ENCODE measurements around the gene EXOC3L4. TPM values are rescaled to one million over a fixed set of nuclear protein-coding genes. Genes with fewer than 3 reads are reported as not detected.
A peak's percentile ranks its signal among the peaks of the same experiment; 100 is the strongest.

The EXOC3L4 gene
- total RNA-seq, 1 experiment from 2014 or later = 1.4 TPM

DNA sequence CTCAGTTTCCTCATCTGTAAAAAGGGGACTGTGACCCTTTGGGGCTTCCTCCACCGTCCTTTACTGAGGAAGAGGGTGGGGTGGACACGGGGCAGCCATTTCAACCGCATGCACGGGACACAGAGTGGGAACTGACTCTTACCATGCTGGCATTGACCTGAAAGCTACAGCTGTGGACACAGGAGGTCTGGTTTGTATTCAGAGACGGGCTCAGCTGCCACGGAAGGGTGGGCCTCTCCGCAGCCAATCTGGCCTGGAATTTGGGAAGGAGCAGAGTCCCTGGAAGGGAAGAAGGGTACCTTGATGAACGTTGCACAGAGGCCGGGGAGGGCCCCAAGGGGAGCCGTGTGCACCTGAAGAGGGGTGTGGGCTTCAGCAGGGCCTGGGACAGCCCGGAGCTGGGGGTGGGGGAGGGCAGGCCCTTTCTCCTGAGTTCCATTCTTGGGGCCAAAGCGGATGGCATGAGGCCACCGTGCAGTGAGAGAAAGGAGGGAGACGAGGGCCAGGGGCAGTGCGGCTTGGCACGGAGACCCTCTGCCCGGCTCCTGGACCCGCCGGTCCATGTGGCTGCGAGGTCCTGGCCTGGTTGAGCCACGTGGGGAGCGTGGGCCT is 43.3 kb downstream of the EXOC3L4 start:
- ChIA-PET CTCF (interaction anchor here (0.6 to 0.9 kb wide), 2 partner anchors 11 to 33 kb away, joined by 3 read pairs; no protein-coding TSS in a partner anchor), POLR2A (ENCODE audit: unreplicated experiment) (no interaction called here)
- H3K4me1 ChIP-seq (ENCODE audit: insufficient read depth, low read length) = peaks cover 23% of the 10 kb centered on the region
- ATAC-seq = no peak
- H3K27ac ChIP-seq (ENCODE audit: low read length) = peak overlapping the region; percentile 96
- H3K27me3 ChIP-seq (ENCODE audit: low read length) = no peaks in the 10 kb centered on the region
- H3K9me3 ChIP-seq (ENCODE audit: low read length) = no peaks in the 10 kb centered on the region
- H3K4me2 ChIP-seq (ENCODE audit: low read length) = 0 out of 2 replicates have a peak overlapping the region, but pooled peaks have one; percentile 80
- H3K79me2 ChIP-seq (ENCODE audit: low read length) = no peaks in the 10 kb centered on the region
- no peaks in the 10 kb centered on the region for H3F3A ChIP-seq (ENCODE audit: low read length, unreplicated experiment)
- no peak overlapping the region for H3K4me3 ChIP-seq (ENCODE audit: low read length)
- no peaks in the 10 kb centered on the region for H4K20me1 ChIP-seq (ENCODE audit: low read length)
- no peak for DNase-seq
- peaks cover 22% of the 10 kb centered on the region for H3K36me3 ChIP-seq (ENCODE audit: low read depth, low read length)
- BruUV-seq (replicated peaks) = no TSS peak
- no peaks in the 10 kb centered on the region for H3K9me2 ChIP-seq (replicated peaks; ENCODE audit: low read length)
- intact Hi-C loops (cut with micrococcal nuclease) = no loop called here
- 0 out of 2 replicates have a peak overlapping the region, but pooled peaks have one; percentile 4 for H3K9ac ChIP-seq (ENCODE audit: low read length)
- TF ChIP-seq EZH2 (IDR thresholded peaks at IDR 0.05; ENCODE audit: low read length, unreplicated experiment) = no peak
- TF ChIP-seq, protein P1, sequence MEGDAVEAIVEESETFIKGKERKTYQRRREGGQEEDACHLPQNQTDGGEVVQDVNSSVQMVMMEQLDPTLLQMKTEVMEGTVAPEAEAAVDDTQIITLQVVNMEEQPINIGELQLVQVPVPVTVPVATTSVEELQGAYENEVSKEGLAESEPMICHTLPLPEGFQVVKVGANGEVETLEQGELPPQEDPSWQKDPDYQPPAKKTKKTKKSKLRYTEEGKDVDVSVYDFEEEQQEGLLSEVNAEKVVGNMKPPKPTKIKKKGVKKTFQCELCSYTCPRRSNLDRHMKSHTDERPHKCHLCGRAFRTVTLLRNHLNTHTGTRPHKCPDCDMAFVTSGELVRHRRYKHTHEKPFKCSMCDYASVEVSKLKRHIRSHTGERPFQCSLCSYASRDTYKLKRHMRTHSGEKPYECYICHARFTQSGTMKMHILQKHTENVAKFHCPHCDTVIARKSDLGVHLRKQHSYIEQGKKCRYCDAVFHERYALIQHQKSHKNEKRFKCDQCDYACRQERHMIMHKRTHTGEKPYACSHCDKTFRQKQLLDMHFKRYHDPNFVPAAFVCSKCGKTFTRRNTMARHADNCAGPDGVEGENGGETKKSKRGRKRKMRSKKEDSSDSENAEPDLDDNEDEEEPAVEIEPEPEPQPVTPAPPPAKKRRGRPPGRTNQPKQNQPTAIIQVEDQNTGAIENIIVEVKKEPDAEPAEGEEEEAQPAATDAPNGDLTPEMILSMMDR (conservative IDR thresholded peaks at IDR 0.05; ENCODE audit: low read depth, low read length) = no peak
- no peak for TF ChIP-seq EZH2phosphoT487 (IDR thresholded peaks at IDR 0.05; ENCODE audit: borderline replicate concordance, low read length)
- no peak overlapping the region for H2AFZ ChIP-seq (ENCODE audit: low read length)

DNA sequence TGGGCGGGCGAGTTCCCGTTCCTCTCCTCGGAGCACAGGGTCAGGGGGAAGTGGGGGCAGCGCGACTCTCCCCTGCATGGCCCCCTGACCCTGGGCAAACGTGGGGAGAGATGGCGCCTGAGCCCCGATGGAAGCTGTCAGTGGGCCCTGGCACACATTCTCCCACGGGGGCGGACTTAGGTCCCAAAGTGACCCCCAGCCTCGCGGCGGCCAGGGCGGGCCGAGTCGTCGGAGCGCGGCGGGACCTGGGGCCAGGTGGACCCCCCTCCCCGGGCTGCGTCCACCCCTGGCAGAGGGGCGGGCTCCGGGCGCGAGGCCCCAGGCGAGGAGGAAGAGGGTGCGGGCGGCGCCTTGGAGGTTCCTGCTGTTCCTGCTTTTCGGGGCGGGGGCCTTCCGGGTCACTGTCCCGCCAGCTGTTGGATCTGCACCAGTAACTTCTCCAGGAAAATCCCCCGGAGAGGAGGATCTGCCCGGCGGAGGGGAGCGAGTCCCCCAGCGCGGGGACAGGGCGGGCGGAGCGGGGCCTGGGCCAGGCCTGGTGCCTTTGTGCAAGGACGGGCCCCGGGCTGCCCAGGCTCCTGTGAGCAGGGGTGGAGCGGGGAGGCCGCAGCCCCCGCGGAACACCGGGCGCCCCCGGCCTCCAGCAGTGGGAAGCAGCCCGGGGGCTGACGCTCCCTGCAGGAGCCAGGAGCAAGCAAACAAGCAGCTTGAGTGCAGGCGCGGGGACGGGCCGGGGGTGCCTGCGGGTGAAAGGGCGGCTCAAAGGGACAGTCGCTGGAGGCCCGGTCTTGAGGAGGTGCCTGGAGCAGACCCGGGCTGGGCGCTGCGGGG is 44.0 kb downstream of the EXOC3L4 start:
- Histone ChIP-seq H3K4me2 (ENCODE audit: low read length) (no peak overlapping the region), H3K27me3 (ENCODE audit: low read length) (no peaks in the 10 kb centered on the region), H4K20me1 (ENCODE audit: low read length) (no peaks in the 10 kb centered on the region), H3K36me3 (ENCODE audit: low read depth, low read length) (peaks cover 15% of the 10 kb centered on the region; the same call in 1 of the 2 replicates), H3K4me3 (ENCODE audit: low read length) (no peak overlapping the region), H3K9ac (ENCODE audit: low read length) (no peak overlapping the region), H3K4me1 (ENCODE audit: insufficient read depth, low read length) (peaks cover 30% of the 10 kb centered on the region), H2AFZ (ENCODE audit: low read length) (no peak overlapping the region), H3F3A (ENCODE audit: low read length, unreplicated experiment) (no peaks in the 10 kb centered on the region), H3K79me2 (ENCODE audit: low read length) (no peaks in the 10 kb centered on the region), H3K27ac (ENCODE audit: low read length) (no peak overlapping the region), H3K9me2 (replicated peaks; ENCODE audit: low read length) (no peaks in the 10 kb centered on the region), H3K9me3 (ENCODE audit: low read length) (no peaks in the 10 kb centered on the region)
- TF ChIP-seq, protein P1 (conservative IDR thresholded peaks at IDR 0.05; ENCODE audit: low read depth, low read length) = no peak
- TF ChIP-seq EZH2phosphoT487 (IDR thresholded peaks at IDR 0.05; ENCODE audit: borderline replicate concordance, low read length) = no peak
- intact Hi-C loops (cut with micrococcal nuclease) = no loop called here
- ATAC-seq (no peak), DNase-seq (no peak)
- ChIA-PET CTCF (no interaction called here), POLR2A (ENCODE audit: unreplicated experiment) (no interaction called here)
- no TSS peak for BruUV-seq (replicated peaks)
